ENCODE data around the gene IGLL5. TPM values are rescaled to one million over a fixed set of nuclear protein-coding genes. Genes with fewer than 3 reads are reported as not detected.

The IGLL5 gene
- total RNA-seq, 1 experiment from 2014 or later, result not detected

GRCh38 chr22:22851969-22852368 lies 35.6 kb upstream of the IGLL5 start:
- Histone ChIP-seq H4K20me1 (ENCODE audit: low read length) (no peaks in the 10 kb centered on the region), H3K27me3 (ENCODE audit: low read length) (peaks cover 6% of the 10 kb centered on the region; the same call in 1 of the 2 replicates), H3K4me3 (ENCODE audit: low read length) (no peak overlapping the region), H3K36me3 (ENCODE audit: low read depth, low read length) (no peaks in the 10 kb centered on the region; the same call in 1 of the 2 replicates), H3K79me2 (ENCODE audit: low read length) (no peaks in the 10 kb centered on the region), H3K9ac (ENCODE audit: low read length) (no peak overlapping the region), H3K4me1 (ENCODE audit: insufficient read depth, low read length) (no peaks in the 10 kb centered on the region), H3F3A (ENCODE audit: low read length, unreplicated experiment) (no peaks in the 10 kb centered on the region), H3K27ac (ENCODE audit: low read length) (no peak overlapping the region), H3K4me2 (ENCODE audit: low read length) (no peak overlapping the region), H3K9me2 (replicated peaks; ENCODE audit: low read length) (no peaks in the 10 kb centered on the region), H2AFZ (ENCODE audit: low read length) (no peak overlapping the region), H3K9me3 (ENCODE audit: low read length) (no peaks in the 10 kb centered on the region)
- DNase-seq (no peak), ATAC-seq (no peak)
- CTCF ChIA-PET, result no interaction called here
- BruUV-seq (replicated peaks), result no TSS peak
- intact Hi-C loops (cut with micrococcal nuclease), result no loop called here
- no peak for TF ChIP-seq EZH2 (IDR thresholded peaks at IDR 0.05; ENCODE audit: low read length, unreplicated experiment)
- TF ChIP-seq EZH2phosphoT487 (IDR thresholded peaks at IDR 0.05; ENCODE audit: borderline replicate concordance, low read length), result no peak
- TF ChIP-seq CTCF (conservative IDR thresholded peaks at IDR 0.05; ENCODE audit: low read depth, low read length), result no peak
- POLR2A ChIA-PET (ENCODE audit: unreplicated experiment), result no interaction called here

- intact Hi-C loops (cut with micrococcal nuclease), result no loop called here
- Histone ChIP-seq H4K20me1 (ENCODE audit: low read length) (no peaks in the 10 kb centered on the region), H3K4me3 (ENCODE audit: low read length) (no peak overlapping the region), H3K36me3 (ENCODE audit: low read depth, low read length) (no peaks in the 10 kb centered on the region), H3K79me2 (ENCODE audit: low read length) (no peaks in the 10 kb centered on the region), H3K27ac (ENCODE audit: low read length) (no peak overlapping the region), H3K9me3 (ENCODE audit: low read length) (no peaks in the 10 kb centered on the region), H2AFZ (ENCODE audit: low read length) (no peak overlapping the region), H3F3A (ENCODE audit: low read length, unreplicated experiment) (no peaks in the 10 kb centered on the region), H3K9ac (ENCODE audit: low read length) (no peak overlapping the region), H3K27me3 (ENCODE audit: low read length) (peaks cover 17% of the 10 kb centered on the region), H3K9me2 (replicated peaks; ENCODE audit: low read length) (no peaks in the 10 kb centered on the region), H3K4me2 (ENCODE audit: low read length) (no peak overlapping the region), H3K4me1 (ENCODE audit: insufficient read depth, low read length) (no peaks in the 10 kb centered on the region)
- BruUV-seq (replicated peaks), result no TSS peak
- DNase-seq (no peak), ATAC-seq (no peak)
- POLR2A ChIA-PET (ENCODE audit: unreplicated experiment), result no interaction called here
- CTCF ChIA-PET, result no interaction called here
- TF ChIP-seq EZH2phosphoT487 (IDR thresholded peaks at IDR 0.05; ENCODE audit: borderline replicate concordance, low read length) (no peak), EZH2 (IDR thresholded peaks at IDR 0.05; ENCODE audit: low read length, unreplicated experiment) (no peak), CTCF (conservative IDR thresholded peaks at IDR 0.05; ENCODE audit: low read depth, low read length) (no peak)
Measured at GRCh38 chr22:22853713-22854112, 33.9 kb upstream of the IGLL5 start.

- no peak overlapping the region for H3K9ac ChIP-seq (ENCODE audit: low read length)
- H3K27me3 ChIP-seq (ENCODE audit: low read length), result peaks cover 24% of the 10 kb centered on the region
- H3K4me1 ChIP-seq (ENCODE audit: insufficient read depth, low read length), result no peaks in the 10 kb centered on the region
- no peak overlapping the region for H3K27ac ChIP-seq (ENCODE audit: low read length)
- no TSS peak for BruUV-seq (replicated peaks)
- ChIA-PET POLR2A (ENCODE audit: unreplicated experiment) (no interaction called here), CTCF (no interaction called here)
- no peak for ATAC-seq
- DNase-seq, result no peak
- H3K9me2 ChIP-seq (replicated peaks; ENCODE audit: low read length), result no peaks in the 10 kb centered on the region
- TF ChIP-seq CTCF (conservative IDR thresholded peaks at IDR 0.05; ENCODE audit: low read depth, low read length) (no peak), EZH2 (IDR thresholded peaks at IDR 0.05; ENCODE audit: low read length, unreplicated experiment) (no peak), EZH2phosphoT487 (IDR thresholded peaks at IDR 0.05; ENCODE audit: borderline replicate concordance, low read length) (no peak)
- H3K4me2 ChIP-seq (ENCODE audit: low read length), result no peak overlapping the region
- no peaks in the 10 kb centered on the region for H3F3A ChIP-seq (ENCODE audit: low read length, unreplicated experiment)
- no peaks in the 10 kb centered on the region for H3K9me3 ChIP-seq (ENCODE audit: low read length)
- no peak overlapping the region for H3K4me3 ChIP-seq (ENCODE audit: low read length)
- H3K79me2 ChIP-seq (ENCODE audit: low read length), result no peaks in the 10 kb centered on the region
- no peaks in the 10 kb centered on the region for H3K36me3 ChIP-seq (ENCODE audit: low read depth, low read length)
- no peaks in the 10 kb centered on the region for H4K20me1 ChIP-seq (ENCODE audit: low read length)
- intact Hi-C loops (cut with micrococcal nuclease), result no loop called here
- no peak overlapping the region for H2AFZ ChIP-seq (ENCODE audit: low read length)
Measured at GRCh38 chr22:22854466-22854865, 33.1 kb upstream of the IGLL5 start.

Measured in PC-3 (cell line).